Thoracic aorta (tissue), 2 donors: ENCODE data around the gene CCDC15. TPM values are rescaled to one million over a fixed set of nuclear protein-coding genes. Genes with fewer than 3 reads are reported as not detected.
"Not testable (repeated sequence)": the region's sequence is repeated elsewhere in the genome, so short reads cannot be mapped to it uniquely, and the experiment has no call there.

Source experiments
- ATAC-seq: fragments of 150-250 bp; one replicate; pipeline ENCODE4 v1.8.0; 2017; ENCODE audit warnings: low read depth; ENCODE audit not compliant: insufficient number of reproducible peaks, low FRiP score
- DNase-seq: peaks from one replicate; pipeline ENCODE4 v3.0.0-alpha.2; 2020; ENCODE audit warnings: low spot score
- H3K27ac ChIP-seq, 2 donors: fragments of 200-600 bp; sonication (generic); 1 replicate in 1 of 2; 2 replicates in 1 of 2; pipeline ENCODE4 v1.5.1; 2016; ENCODE audit warnings: mild to moderate bottlenecking in 2 of 2, moderate library complexity in 2 of 2
- H3K27me3 ChIP-seq: fragments of 200-600 bp; sonication (generic); replicated peaks from 2 replicates; pipeline ENCODE4 v1.6.0; 2016; ENCODE audit warnings: mild to moderate bottlenecking; ENCODE audit not compliant: insufficient read depth
- H3K36me3 ChIP-seq: fragments of 200-600 bp; sonication (generic); one replicate; pipeline ENCODE4 v1.5.1; 2016
- H3K4me1 ChIP-seq, 2 donors: fragments of 200-600 bp; sonication (generic); 1 replicate in 1 of 2; 2 replicates in 1 of 2; pipeline versions ENCODE4 v1.5.1 to v1.6.0; 2016; ENCODE audit warnings: low read depth in 2 of 2, mild to moderate bottlenecking in 1 of 2; ENCODE audit not compliant: control insufficient read depth in 1 of 2
- H3K4me3 ChIP-seq: fragments of 200-600 bp; sonication (generic); 2 replicates; pipeline ENCODE4 v1.5.1; 2016; ENCODE audit warnings: mild to moderate bottlenecking
- H3K9me3 ChIP-seq: fragments of 200-600 bp; sonication (generic); 2 replicates; pipeline ENCODE4 v1.5.1; 2016
- CTCF ChIP-seq: fragments of 200-600 bp; sonication (generic); IDR thresholded peaks from one replicate; pipeline ENCODE4 v1.5.1; 2019; ENCODE audit warnings: antibody characterized with exemption
- total RNA-seq, 2 donors: library from RNA; depleted of rRNA; stranded (reverse); fragments of >200 nt; gene quantifications; one replicate each; pipeline versions ENCODE4 v1.1.0 to v1.2.3, GENCODE V29; 2016

The CCDC15 gene
- total RNA-seq, 2 donors from 2014 or later: 0.49 to 1.2 TPM

DNA sequence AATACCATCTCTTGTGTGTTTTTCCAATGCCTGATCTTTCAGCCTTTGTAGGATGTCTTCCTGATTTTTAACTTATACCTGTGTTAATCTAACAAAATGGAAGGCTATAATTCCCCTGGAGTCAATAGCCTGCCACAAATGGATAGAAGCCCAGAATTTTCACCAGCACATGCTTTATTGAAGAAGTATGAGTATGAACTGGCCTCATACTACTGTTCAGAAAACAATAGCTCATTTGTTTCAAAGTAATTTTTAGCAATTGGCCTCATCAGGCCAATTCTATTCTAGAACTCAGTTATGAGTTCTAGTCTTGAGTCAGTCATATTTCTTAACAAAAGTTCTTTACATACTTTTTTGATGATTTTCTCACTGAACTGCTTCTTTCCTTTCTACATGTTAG lies 68.5 kb downstream of the CCDC15 start:
- H3K36me3 ChIP-seq: no peaks in the 10 kb centered on the region
- ATAC-seq: no peak
- H3K9me3 ChIP-seq: no peaks in the 10 kb centered on the region
- DNase-seq: no peak
- H3K4me3 ChIP-seq: no peak overlapping the region
- peaks cover 0 to 10% of the 10 kb centered on the region in 2 donors for H3K4me1 ChIP-seq
- TF ChIP-seq CTCF: no peak
- H3K27me3 ChIP-seq: no peaks in the 10 kb centered on the region
- H3K27ac ChIP-seq: no peak overlapping the region

- Histone ChIP-seq H3K4me3 (no peak overlapping the region), H3K36me3 (no peaks in the 10 kb centered on the region), H3K9me3 (no peaks in the 10 kb centered on the region), H3K27me3 (no peaks in the 10 kb centered on the region), H3K27ac (no peak overlapping the region), H3K4me1 (no peaks in the 10 kb centered on the region)
- no peak for ATAC-seq
- no peak for DNase-seq
- no peak for TF ChIP-seq CTCF
Observed at GRCh38 chr11:125025968-125026367, 72.0 kb downstream of the CCDC15 start.

- not testable (repeated sequence) for H3K4me1 ChIP-seq, DNase-seq, H3K36me3 ChIP-seq, H3K4me3 ChIP-seq, ATAC-seq, H3K9me3 ChIP-seq, H3K27ac ChIP-seq, H3K27me3 ChIP-seq
Observed at GRCh38 chr11:125029431-125029830, 75.4 kb downstream of the CCDC15 start.

- Histone ChIP-seq H3K9me3 (no peaks in the 10 kb centered on the region), H3K36me3 (no peaks in the 10 kb centered on the region), H3K27me3 (no peaks in the 10 kb centered on the region), H3K4me3 (no peak overlapping the region), H3K27ac (no peak overlapping the region), H3K4me1 (no peaks in the 10 kb centered on the region)
- no peak for TF ChIP-seq CTCF
- DNase-seq: no peak
- no peak for ATAC-seq
Observed at GRCh38 chr11:125036933-125037332, 82.9 kb downstream of the CCDC15 start.

- Histone ChIP-seq H3K27me3 (no peaks in the 10 kb centered on the region), H3K27ac (no peak overlapping the region), H3K4me1 (no peaks in the 10 kb centered on the region), H3K9me3 (no peaks in the 10 kb centered on the region), H3K36me3 (no peaks in the 10 kb centered on the region), H3K4me3 (no peak overlapping the region)
- DNase-seq (no peak), ATAC-seq (no peak)
- no peak for TF ChIP-seq CTCF
Observed at GRCh38 chr11:125049164-125049792, 95.3 kb downstream of the CCDC15 start.

DNA sequence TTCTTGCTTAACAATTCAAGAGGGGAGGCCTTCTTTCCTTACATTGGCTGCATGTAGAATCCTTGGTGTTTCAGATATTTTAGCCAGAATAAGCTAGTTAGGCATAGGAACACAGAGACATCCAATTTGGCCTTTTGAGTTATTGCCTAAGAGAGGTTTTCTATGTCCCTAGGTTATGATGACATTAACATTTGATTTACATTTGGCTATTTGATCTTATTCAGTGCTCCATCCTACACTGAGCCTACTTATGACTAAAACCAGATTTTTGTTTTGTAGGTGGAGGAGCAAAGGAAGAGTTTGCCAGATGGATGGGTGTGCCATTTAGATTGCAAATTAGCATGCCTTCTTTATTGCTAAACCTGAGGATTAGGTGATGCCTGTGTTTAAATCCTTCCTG lies 98.0 kb downstream of the CCDC15 start:
- ATAC-seq (no peak), DNase-seq (no peak)
- no peak for TF ChIP-seq CTCF
- no peaks in the 10 kb centered on the region for H3K27me3 ChIP-seq
- H3K4me1 ChIP-seq: no peaks in the 10 kb centered on the region
- H3K27ac ChIP-seq: no peak overlapping the region
- no peaks in the 10 kb centered on the region for H3K36me3 ChIP-seq
- H3K4me3 ChIP-seq: no peak overlapping the region
- H3K9me3 ChIP-seq: no peaks in the 10 kb centered on the region
